Measurements from ENCODE around the gene GHRH.
A peak's percentile ranks its signal among the peaks of the same experiment; 100 is the strongest.

Gene GHRH

GRCh38 chr20:37290158-37290810 lies 28.7 kb upstream of the GHRH start:
- no peak for DNase-seq

- DNase-seq, result no peak
Measured at GRCh38 chr20:37288091-37288490, 26.5 kb upstream of the GHRH start.

GRCh38 chr20:37285664-37286374 lies 24.2 kb upstream of the GHRH start:
- DNase-seq, result no peak

GRCh38 chr20:37284691-37285161 lies 23.1 kb upstream of the GHRH start:
- no peak for DNase-seq

- no peak for DNase-seq
Measured at GRCh38 chr20:37283530-37284195, 22.0 kb upstream of the GHRH start.

GRCh38 chr20:37282556-37282955 lies 20.9 kb upstream of the GHRH start:
- peak; percentile 79 for DNase-seq

GRCh38 chr20:37280403-37280802 lies 18.8 kb upstream of the GHRH start:
- no peak for DNase-seq

GRCh38 chr20:37279820-37280219 lies 18.2 kb upstream of the GHRH start:
- DNase-seq, result no peak

- DNase-seq, result peak; percentile 33
Measured at GRCh38 chr20:37278966-37279590, 17.5 kb upstream of the GHRH start.

- no peak for DNase-seq
Measured at GRCh38 chr20:37277253-37277593, 15.6 kb upstream of the GHRH start.

GRCh38 chr20:37276494-37277252 lies 15.1 kb upstream of the GHRH start:
- DNase-seq, result peak; percentile 75

GRCh38 chr20:37274851-37275524 lies 13.4 kb upstream of the GHRH start:
- DNase-seq, result no peak

GRCh38 chr20:37273988-37274387 lies 12.4 kb upstream of the GHRH start:
- DNase-seq, result no peak

GRCh38 chr20:37271421-37271768 lies 9.8 kb upstream of the GHRH start:
- DNase-seq, result no peak

GRCh38 chr20:37270576-37271420 lies 9.2 kb upstream of the GHRH start:
- DNase-seq, result peak; percentile 20

- DNase-seq, result no peak
Measured at GRCh38 chr20:37267667-37268313, 6.2 kb upstream of the GHRH start.

GRCh38 chr20:37266940-37267666 lies 5.5 kb upstream of the GHRH start:
- DNase-seq, result no peak

- DNase-seq, result no peak
Measured at GRCh38 chr20:37265152-37265551, 3.5 kb upstream of the GHRH start.

GRCh38 chr20:37263686-37264085 lies 2.1 kb upstream of the GHRH start:
- no peak for DNase-seq

GRCh38 chr20:37262505-37262904 lies 891 bp upstream of the GHRH start:
- DNase-seq, result no peak
